GM10847 (cell line): ENCODE measurements around the gene B3GALNT1.

ENCODE experiments used
- POLR2A ChIP-seq: IDR thresholded peaks from 2 replicates; pipeline ENCODE4 v1.6.1; 2011; ENCODE audit not compliant: insufficient read length; ENCODE audit errors: extremely low read depth

Gene B3GALNT1

DNA sequence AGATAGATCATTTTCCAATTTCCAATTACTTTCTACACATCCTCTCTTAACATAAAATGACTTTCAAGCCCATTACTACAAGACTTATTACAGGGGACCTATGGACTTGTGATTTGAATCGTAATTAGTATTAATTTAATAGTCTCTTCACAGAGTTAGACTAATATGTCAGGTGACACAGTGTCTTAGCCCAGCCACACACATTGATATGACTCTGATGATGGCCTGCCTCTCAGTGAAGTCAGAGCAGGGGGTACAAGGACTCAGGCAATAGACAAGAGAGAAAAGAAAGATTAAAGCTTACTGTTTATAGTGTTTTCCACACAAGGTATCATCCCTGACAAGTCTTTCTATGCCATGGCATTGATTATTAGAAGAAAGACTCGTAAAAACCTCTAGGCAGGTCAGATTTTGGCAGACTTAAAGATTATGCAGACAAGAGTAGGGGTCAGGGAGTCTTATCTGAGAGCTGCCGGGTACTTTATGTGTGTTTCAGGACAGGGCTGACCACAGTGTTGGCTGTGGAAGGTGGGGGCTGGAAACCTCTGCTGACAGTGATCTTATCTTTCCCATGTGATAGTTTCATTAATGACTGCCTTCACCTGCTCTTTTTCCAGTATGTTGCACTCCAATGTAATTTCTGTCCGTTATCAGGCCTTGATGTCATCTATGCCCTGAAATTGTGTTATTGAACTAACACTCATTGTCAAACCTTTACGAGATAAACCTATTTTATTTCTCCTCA, 50.1 kb downstream of the B3GALNT1 start:
- no peak for TF ChIP-seq POLR2A

GRCh38 chr3:161051856-161052255, 53.3 kb downstream of the B3GALNT1 start:
- no peak for TF ChIP-seq POLR2A

DNA sequence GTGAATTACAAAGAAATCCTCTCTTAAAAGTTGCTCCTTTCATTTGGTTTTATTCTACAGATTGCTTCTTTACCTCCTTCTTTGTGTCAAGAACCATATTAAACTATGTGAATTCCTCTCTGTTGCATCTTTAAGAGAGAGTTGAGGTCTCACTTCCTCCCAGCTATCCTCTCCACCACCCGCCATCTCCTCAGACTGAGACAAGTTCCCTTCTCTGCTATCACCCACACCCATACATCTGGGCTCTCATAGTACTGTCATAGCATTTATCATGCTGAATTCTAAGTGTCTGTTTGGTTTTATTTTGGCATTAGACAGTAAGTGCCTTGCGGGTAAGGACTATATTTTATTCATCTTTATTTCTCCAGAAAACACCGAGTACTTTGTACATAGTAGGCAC, 54.2 kb downstream of the B3GALNT1 start:
- no peak for TF ChIP-seq POLR2A

GRCh38 chr3:161049683-161050248, 55.4 kb downstream of the B3GALNT1 start:
- TF ChIP-seq POLR2A = no peak

DNA sequence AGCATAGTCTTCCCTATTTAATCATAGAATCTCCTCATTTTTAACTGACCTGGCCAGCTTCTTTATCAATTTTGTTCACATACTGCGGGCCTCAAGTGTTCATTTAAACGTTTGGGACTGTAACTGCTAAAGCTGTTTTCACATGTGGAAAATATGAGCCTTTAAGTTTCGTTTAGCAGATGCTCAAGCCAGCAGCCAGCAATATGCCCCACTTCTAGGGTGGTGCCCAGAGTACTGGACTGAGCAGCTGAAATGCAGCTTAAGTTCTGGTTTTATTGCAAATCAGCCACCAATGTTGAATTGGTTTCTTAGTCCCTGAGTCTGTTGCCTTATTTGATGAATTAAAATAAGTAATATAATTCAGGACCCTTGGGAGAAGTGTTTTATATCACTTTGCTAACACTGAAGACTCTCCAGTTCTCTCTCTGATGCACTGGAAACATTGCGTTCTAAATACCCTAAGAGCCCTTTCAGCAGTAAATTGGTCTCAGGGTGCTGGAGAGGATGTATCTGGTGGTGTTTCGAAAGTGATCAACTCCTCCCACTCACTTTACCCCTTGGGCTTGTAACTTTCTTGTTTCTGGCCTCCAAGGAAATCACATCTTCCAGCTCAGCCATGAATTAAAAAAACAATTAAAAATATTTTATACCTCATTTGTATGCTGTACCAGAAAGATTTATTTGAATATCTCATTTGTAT, 61.7 kb downstream of the B3GALNT1 start:
- TF ChIP-seq POLR2A = no peak

GRCh38 chr3:161042023-161042501, 63.1 kb downstream of the B3GALNT1 start:
- no peak for TF ChIP-seq POLR2A

DNA sequence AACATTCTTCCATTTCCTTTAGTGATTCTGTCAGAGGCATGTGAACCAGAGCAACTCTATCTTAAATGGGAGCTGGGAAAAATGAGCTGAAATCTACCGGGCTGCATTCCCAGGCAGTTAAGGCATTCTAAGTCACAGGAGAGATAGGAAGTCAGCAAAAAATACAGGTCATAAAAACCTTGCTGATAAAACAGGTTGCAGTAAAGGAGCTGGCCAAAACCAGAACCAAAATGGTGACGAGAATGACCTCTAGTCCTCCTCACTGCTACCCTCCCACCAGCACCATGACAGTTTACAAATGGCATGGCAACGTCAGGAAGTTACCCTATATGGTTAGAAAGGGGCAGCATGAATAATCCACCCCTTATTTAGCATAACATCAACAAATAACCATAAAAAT, 66.4 kb downstream of the B3GALNT1 start:
- no peak for TF ChIP-seq POLR2A

GRCh38 chr3:161035711-161036110, 69.4 kb downstream of the B3GALNT1 start:
- TF ChIP-seq POLR2A = no peak
